CMK (cell line): ENCODE data around the gene PRKCQ.

Experiments
- DNase-seq: peaks from one replicate; pipeline ENCODE4 v3.0.0-alpha.2; 2010; ENCODE audit warnings: low read depth

PRKCQ gene

DNA sequence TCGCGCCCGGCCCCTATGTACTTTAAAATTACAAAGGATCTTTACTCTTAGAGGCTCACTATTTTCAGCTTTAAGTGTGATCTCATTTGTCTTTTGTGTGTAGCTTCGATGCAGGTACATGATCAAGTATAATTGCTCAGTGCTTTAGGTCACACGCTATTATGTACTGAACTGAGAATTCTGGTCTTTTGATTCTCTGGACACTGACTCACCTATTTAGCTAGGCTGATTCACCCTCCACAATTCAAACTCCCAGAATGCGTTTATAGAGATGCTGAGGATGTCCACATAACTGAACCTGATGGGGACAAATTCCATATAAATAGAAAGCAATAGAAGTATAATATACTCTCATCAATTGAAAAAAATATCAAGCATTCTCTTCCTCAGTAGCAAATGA is 57.8 kb downstream of the PRKCQ start:
- DNase-seq: no peak

DNA sequence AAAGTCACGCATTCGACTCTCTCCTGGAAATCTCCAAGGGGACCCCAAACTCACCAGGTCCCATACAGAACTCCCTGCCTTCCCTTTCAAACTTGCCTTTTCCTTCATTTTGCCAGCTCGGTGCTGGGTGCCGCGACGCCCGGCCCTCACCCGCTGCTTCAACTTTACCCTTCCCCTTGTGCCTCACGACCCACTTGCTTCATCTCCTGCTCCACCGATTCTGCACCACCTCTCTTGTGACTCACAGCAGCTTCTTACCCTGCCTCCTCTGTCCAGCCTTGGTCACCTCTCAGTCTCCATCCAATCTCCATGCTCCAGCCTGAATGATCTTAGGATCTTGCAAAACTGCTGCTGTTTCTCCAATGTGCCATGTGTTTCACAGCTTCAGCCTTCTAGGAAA is 59.9 kb downstream of the PRKCQ start:
- no peak for DNase-seq

DNA sequence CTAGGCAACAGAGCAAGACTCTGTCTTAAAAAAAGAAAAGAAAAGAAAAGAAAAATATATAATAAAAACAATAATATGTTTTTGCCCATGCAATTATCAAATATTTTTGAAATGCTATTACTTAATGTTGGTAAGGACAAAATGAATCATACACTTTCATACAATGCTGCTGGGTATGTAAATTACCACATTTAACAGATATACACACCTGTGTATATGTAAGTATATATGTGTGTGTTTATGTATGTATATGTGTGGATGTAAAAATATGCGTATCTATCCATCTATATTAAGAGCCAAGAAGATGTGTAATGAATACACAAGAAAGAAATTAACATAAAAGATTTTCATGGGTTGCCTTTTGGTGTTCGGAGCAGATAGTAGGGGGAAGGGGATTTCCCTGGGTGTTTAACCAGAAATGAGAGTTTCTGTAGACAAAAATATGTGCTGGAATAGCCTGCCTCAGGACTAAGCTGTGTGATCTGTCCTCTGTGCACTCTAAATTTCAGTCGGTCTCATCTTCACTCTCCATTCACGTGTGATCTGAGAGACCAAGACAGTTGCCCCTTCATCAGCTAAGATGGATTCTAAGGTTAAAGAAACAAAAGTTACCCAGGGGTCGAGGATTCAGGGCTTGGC is 61.2 kb downstream of the PRKCQ start:
- no peak for DNase-seq

DNA sequence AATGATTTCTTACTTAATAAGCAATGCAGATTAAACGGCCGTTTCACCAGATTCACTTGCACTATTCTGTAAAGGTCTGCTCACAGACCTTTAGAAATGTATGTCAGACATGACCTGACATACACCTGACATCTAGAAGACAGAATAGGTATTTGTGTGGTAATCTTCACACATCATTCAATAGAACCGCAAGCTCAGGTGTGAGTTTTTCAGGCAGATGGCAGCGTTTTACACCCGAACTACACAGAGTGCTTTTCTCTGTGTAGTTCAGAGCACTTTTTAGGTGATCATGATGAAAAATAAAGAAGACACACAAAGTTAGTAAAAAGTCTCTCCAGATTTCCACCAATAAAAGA is 63.2 kb downstream of the PRKCQ start:
- DNase-seq: no peak

DNA sequence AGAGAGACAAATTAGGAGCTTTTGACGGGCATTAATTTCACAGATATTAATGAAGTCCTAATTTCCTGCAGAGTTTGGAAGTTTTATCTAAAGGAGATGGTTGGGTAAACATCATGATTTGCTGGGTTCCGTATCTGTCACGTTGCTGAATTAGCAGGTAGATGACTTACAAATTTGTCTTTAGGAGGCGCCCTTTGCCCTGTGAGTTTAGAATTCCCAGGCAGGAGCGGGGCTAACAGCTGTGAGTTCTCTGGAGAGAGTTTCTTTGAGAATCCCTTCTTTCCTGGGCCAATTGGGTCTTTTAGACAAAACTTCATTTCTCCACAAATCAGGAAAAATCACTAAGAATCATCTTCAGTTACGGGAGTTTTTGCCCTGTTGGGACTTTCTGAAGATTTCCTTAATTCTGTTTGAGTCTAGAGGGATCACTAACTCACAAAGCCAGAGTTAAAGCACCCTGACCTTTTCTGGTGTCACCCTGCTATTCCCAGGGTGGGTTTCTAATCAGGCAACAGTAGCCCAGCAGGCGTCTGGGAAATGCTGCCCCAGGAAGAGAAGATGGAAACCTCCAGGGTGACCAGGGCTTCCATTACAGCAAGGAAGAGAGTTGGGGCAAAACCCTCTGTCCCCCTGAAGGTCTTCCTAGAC is 63.7 kb downstream of the PRKCQ start:
- no peak for DNase-seq

- DNase-seq: peak; percentile 71
Observed at GRCh38 chr10:6514844-6515780, 65.0 kb downstream of the PRKCQ start.

DNA sequence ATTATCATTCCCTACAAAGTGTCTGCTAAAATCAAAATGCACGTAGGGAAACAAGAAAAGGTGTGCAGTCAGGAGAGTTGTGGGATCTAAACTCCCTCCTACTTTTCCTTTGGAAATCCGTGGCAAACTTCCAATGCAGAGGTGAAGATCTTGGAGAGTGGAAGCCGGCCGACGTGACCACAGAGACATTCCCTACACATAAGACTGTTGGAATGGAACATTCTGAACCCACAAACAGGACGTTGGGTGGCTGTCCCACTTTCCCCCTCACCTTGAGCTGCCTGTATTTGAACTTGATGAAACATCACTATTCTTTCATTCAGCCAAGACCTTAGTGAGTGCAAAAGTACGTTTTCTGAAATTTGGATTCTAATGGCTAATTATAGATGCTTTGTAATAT is 65.9 kb downstream of the PRKCQ start:
- DNase-seq: no peak

GRCh38 chr10:6513476-6513875 is 66.6 kb downstream of the PRKCQ start:
- no peak for DNase-seq

DNA sequence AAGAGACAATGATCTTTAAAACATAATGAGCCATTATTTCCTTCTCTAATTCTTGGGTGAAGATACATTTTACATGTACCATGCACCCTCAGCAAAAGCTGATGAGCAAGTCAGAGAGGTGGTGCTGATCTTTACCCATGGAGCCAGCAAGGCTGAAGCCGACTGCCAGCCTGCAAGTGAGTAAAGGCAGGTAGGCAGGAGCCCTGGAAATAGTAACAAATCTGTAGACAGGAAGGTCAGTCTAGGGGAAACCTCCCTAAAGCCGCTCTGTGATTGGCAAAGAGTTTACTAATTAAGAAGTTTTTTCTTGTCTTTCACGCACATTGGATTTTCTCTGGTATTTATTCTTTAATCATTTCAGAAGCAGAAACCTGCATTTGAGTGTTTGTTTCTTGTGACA is 67.9 kb downstream of the PRKCQ start:
- no peak for DNase-seq

GRCh38 chr10:6511347-6511746 is 68.7 kb downstream of the PRKCQ start:
- DNase-seq: no peak

- DNase-seq: no peak
Observed at GRCh38 chr10:6507311-6507710, 72.8 kb downstream of the PRKCQ start.

GRCh38 chr10:6505300-6505699 is 74.8 kb downstream of the PRKCQ start:
- no peak for DNase-seq

- DNase-seq: no peak
Observed at GRCh38 chr10:6504296-6504695, 75.8 kb downstream of the PRKCQ start.

DNA sequence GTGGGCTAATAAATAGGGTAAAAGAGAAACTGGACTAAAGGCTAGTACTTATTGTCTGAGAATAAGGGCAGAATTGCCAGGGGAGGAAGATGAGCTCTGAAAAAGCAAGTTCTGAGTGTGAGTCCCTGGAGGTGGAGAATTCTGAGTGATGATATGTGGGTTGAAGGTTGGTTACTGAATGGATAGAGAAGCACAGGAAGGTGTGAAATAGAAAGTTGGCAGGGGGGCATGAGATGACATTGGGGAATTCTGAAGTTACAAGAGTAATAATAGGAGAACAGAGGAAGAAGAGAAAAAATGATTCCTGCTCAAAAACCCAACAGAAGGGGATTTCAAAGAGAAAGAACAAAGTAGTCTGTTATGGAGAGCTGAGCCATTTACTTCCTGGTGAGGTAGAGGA is 76.9 kb downstream of the PRKCQ start:
- no peak for DNase-seq

DNA sequence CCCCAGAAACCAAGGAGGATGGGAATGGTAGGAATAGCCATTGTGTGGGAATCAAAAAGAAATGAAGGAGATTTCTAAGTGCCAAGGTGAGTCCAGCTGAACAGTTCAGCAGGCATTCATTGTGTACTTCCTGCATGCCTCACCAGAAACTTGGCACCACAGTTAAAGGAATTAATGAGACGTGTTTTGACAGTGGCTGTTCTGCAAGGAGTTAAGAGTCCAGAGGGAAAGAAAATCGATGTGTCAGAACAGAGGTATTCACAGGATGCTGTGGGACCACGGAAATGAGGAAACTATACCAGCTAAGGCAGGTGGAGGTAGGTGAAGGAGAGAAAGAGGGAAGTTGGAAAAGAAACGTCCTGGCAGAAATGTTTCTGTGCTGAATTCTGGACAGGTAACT is 78.1 kb downstream of the PRKCQ start:
- DNase-seq: no peak

- no peak for DNase-seq
Observed at GRCh38 chr10:6499974-6500373, 80.1 kb downstream of the PRKCQ start.

- DNase-seq: no peak
Observed at GRCh38 chr10:6498771-6499170, 81.3 kb downstream of the PRKCQ start.

- no peak for DNase-seq
Observed at GRCh38 chr10:6497620-6498019, 82.5 kb downstream of the PRKCQ start.

DNA sequence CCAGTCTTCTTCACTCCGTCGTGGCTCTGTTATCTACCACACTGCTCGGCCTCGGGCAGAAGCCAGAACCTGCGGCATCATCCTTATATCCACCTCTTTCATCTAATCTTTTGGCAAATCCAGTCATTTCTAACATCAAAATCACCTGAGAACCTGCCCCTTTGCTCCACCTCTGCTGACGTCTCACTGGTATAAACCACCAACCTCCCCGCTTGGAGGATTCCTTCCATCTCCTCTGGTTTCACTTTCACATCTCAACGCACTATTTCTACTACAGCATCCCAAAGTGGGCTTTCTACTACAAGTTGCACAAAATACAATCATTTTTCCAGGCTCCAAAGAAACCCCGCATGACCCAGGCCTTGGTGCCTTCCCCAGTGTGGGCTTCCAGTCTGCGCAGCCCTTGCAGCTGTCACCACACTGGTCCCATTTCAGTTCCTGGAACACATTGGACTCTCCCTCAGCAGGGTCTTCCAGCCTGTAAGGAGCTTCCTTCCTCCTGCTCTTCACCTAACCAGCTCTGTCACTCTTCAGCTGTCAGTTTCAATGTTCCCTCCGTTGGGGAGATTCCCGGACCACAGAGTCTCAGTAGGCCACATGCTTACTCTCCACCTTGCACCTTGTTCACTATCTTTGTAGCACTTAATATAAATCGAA is 85.0 kb downstream of the PRKCQ start:
- DNase-seq: no peak

DNA sequence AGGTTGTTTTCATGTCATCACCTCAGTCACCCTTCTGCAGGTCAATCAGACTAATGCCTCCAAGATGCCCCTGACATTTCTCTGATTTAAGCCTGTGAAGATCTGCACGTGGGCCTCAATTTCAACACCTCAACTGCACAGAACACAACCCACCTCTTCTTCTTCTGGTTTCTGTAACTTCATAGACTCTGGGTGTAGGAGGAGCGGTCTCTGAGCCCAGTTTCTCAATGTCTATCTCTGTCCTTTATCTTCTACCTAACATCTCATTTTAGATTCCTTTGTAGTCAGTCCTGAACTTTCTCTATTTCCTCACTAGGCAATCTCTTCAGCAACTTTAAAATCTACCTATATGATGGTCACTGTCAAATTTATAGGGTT is 85.6 kb downstream of the PRKCQ start:
- no peak for DNase-seq

GRCh38 chr10:6493521-6494441 is 86.3 kb downstream of the PRKCQ start:
- DNase-seq: no peak

GRCh38 chr10:6492896-6493295 is 87.2 kb downstream of the PRKCQ start:
- DNase-seq: no peak
